ENCODE data around the gene USHBP1. TPM values are rescaled to one million over a fixed set of nuclear protein-coding genes. Genes with fewer than 3 reads are reported as not detected.

USHBP1 gene
- total RNA-seq, 1 experiment from 2014 or later: 6.4 TPM

DNA sequence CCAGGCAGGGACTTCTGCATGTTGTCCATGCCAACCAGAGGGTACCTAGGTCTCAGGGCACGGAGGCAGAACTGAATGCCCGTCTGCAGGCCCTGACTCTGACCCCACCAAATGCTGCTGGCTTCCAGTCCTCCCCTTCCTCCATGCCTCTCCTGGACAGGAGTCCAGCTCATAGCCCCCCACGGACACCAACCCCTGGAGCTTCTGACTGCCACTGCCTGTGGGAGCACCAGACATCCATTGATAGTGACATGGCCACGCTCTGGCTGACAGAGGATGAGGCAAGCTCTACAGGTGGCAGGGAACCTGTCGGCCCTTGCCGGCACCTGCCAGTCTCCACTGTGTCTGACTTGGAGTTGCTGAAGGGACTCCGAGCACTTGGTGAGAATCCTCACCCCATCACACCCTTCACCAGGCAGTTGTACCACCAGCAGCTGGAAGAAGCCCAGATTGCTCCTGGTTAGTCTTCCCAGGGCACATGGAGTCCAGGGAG, 19.0 kb upstream of the USHBP1 start:
- Histone ChIP-seq H2BK15ac (ENCODE audit: low read depth, low read length) (no peak overlapping the region), H3K79me1 (ENCODE audit: insufficient read depth, low read depth, low read length, poor library complexity, severe bottlenecking) (no peaks in the 10 kb centered on the region), H3K23me2 (ENCODE audit: insufficient read length, low read depth, low read length, poor library complexity, severe bottlenecking) (peaks cover 5% of the 10 kb centered on the region), H4K5ac (ENCODE audit: insufficient read length, low read depth, low read length) (no peak overlapping the region), H3K18ac (ENCODE audit: insufficient read length, low read depth, low read length) (no peak overlapping the region), H3K4me1 (ENCODE audit: insufficient read depth, low read length) (no peaks in the 10 kb centered on the region), H3K9ac (ENCODE audit: extremely low read depth, insufficient read length, low read length) (no peak overlapping the region), H3T11ph (ENCODE audit: low read length) (no peak overlapping the region), H2BK20ac (ENCODE audit: low read depth, low read length, poor library complexity, severe bottlenecking) (no peak overlapping the region), H2BK5ac (ENCODE audit: insufficient read length, low read length) (no peak overlapping the region), H3K9me3 (ENCODE audit: control insufficient read depth, low read depth, low read length) (no peaks in the 10 kb centered on the region), H3K23ac (ENCODE audit: insufficient read length, low read depth, low read length) (no peak overlapping the region), H4K91ac (ENCODE audit: insufficient read length, low read depth, low read length) (no peak overlapping the region), H3K79me2 (ENCODE audit: insufficient read depth, low read length) (no peaks in the 10 kb centered on the region), H3K27me3 (ENCODE audit: insufficient read depth, low read length) (no peaks in the 10 kb centered on the region; the same call in 1 of the 2 replicates), H3K27ac (ENCODE audit: insufficient read length, low read depth, low read length) (no peak overlapping the region), H2AK5ac (ENCODE audit: insufficient read length, low read length) (no peak overlapping the region), H3K56ac (ENCODE audit: insufficient read length, low read depth, low read length) (no peak overlapping the region), H3K14ac (ENCODE audit: insufficient read depth, low read length) (no peak overlapping the region), H2BK12ac (ENCODE audit: insufficient read length, low read depth, low read length) (no peak overlapping the region), H4K20me1 (ENCODE audit: control insufficient read depth, insufficient read depth, insufficient read length) (peaks cover 4% of the 10 kb centered on the region), H4K8ac (replicated peaks; ENCODE audit: insufficient read length, low read depth, low read length) (no peak overlapping the region), H3K4me2 (ENCODE audit: insufficient read depth, insufficient read length, low read length) (no peak overlapping the region), H3K4ac (ENCODE audit: low read depth, low read length) (no peak overlapping the region), H2AFZ (ENCODE audit: low read length) (no peak overlapping the region), H2BK120ac (ENCODE audit: low read depth, low read length, poor library complexity, severe bottlenecking) (no peak overlapping the region)
- no CpG with 5 or more reads among the region's 7 CpGs for WGBS (ENCODE audit: extremely low coverage, insufficient read length, low lambda C conversion rate)
- Mint-ChIP-seq H3K9me3 (no peaks in the 10 kb centered on the region; a peak in 1 of 5 replicates), H3K27me3 (ENCODE audit: low read depth) (peaks cover 7% of the 10 kb centered on the region), H3K4me1 (peaks cover 4 to 5% of the 10 kb centered on the region in 2 experiments; a peak in 2 of 4 replicates), H3K36me3 (ENCODE audit: insufficient read depth in 1 of 3, low read depth in 3 of 3) (peaks cover 25 to 31% (median 26%) of the 10 kb centered on the region in 3 experiments), H3K4me3 (peak overlapping the region in 1 of 2 experiments; percentile 63; a peak in 1 of 5 replicates), H3K27ac (no peak overlapping the region)
- no peak for DNase-seq
- TF ChIP-seq, protein P1, sequence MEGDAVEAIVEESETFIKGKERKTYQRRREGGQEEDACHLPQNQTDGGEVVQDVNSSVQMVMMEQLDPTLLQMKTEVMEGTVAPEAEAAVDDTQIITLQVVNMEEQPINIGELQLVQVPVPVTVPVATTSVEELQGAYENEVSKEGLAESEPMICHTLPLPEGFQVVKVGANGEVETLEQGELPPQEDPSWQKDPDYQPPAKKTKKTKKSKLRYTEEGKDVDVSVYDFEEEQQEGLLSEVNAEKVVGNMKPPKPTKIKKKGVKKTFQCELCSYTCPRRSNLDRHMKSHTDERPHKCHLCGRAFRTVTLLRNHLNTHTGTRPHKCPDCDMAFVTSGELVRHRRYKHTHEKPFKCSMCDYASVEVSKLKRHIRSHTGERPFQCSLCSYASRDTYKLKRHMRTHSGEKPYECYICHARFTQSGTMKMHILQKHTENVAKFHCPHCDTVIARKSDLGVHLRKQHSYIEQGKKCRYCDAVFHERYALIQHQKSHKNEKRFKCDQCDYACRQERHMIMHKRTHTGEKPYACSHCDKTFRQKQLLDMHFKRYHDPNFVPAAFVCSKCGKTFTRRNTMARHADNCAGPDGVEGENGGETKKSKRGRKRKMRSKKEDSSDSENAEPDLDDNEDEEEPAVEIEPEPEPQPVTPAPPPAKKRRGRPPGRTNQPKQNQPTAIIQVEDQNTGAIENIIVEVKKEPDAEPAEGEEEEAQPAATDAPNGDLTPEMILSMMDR (conservative IDR thresholded peaks at IDR 0.05): no peak

All from H9 (cell line).